K562 (cell line): ENCODE data around the gene SLC29A3. TPM values are rescaled to one million over a fixed set of nuclear protein-coding genes. Genes with fewer than 3 reads are reported as not detected.
A peak's percentile ranks its signal among the peaks of the same experiment; 100 is the strongest.

Experiments used
- KLF6 ChIP-seq: fragments of 250-450 bp; sonication (Bioruptor Pico); IDR thresholded peaks from 2 replicates; pipeline ENCODE4 v1.4.0; 2020; ENCODE audit warnings: mild to moderate bottlenecking, moderate library complexity, borderline replicate concordance
- L3MBTL2 ChIP-seq: fragments of 450-650 bp; IDR thresholded peaks from 2 replicates; pipeline ENCODE4 v1.6.1; 2016; ENCODE audit warnings: mild to moderate bottlenecking, moderate library complexity
- PHTF2 ChIP-seq: fragments of 250-450 bp; sonication (Bioruptor Pico); IDR thresholded peaks from 2 replicates; pipeline ENCODE4 v1.5.0; 2021; ENCODE audit warnings: mild to moderate bottlenecking
- POLR3G ChIP-seq: IDR thresholded peaks from 2 replicates; pipeline ENCODE4 v1.6.1; 2011; ENCODE audit not compliant: insufficient read length, insufficient replicate concordance; ENCODE audit errors: extremely low read depth
- SNIP1 ChIP-seq: fragments of 450-650 bp; IDR thresholded peaks from 2 replicates; pipeline ENCODE4 v1.7.1; 2017; ENCODE audit warnings: low read depth, mild to moderate bottlenecking
- ZNF354B ChIP-seq: fragments of 250-450 bp; sonication (Bioruptor Pico); IDR thresholded peaks from 2 replicates; pipeline ENCODE4 v1.4.0; 2020
- ZNF384 ChIP-seq: IDR thresholded peaks from 2 replicates; pipeline ENCODE4 v1.6.1; 2012; ENCODE audit warnings: low read depth, low read length, improper control_type of control experiment
- polyA plus RNA-seq, 8 experiments: library from polyadenylated mRNA; depleted of rRNA in 4 of 8; stranded (reverse) in 5 of 8; unstranded in 3 of 8; fragments of >200 nt; fragmentation: Nextera tagmentation in 2 of 8; fragmentation: Illumina TruSeq in 1 of 8; extraction: Ambion mirVana in 2 of 8; extraction: Trizol in 1 of 8; gene quantifications; 2 replicates each; pipeline versions ENCODE4 v1.2.1 to v1.2.3, GENCODE V29; 2011 to 2014; ENCODE audit warnings: inconsistent platforms in 1 of 8, missing spikeins in 1 of 8
- total RNA-seq, 7 experiments: library from RNA; depleted of rRNA in 6 of 7; stranded (reverse); fragments of >200 nt in 6 of 7; fragmentation: Illumina TruSeq in 2 of 7; extraction: Trizol in 2 of 7; gene quantifications; 2 replicates each; pipeline versions ENCODE4 v1.2.1 to v1.2.3, GENCODE V29; 2011 to 2021; ENCODE audit warnings: low replicate concordance in 1 of 7
- TF ChIP-seq, protein P1 (sequence below): sonication (generic); formaldehyde crosslinking; IDR thresholded peaks from 2 replicates; pipeline ENCODE4 v1.8.0; 2023; ENCODE audit warnings: mild to moderate bottlenecking, missing genetic modification reagents
- TF ChIP-seq, protein P2 (sequence below): fragments of 450-650 bp; IDR thresholded peaks from 2 replicates; pipeline ENCODE4 v1.6.1; 2016; ENCODE audit warnings: borderline replicate concordance
- TF ChIP-seq, protein P3 (sequence below): sonication (generic); formaldehyde crosslinking; IDR thresholded peaks from 2 replicates; pipeline ENCODE4 v1.8.1; 2022; ENCODE audit warnings: missing genetic modification reagents
- TF ChIP-seq, protein P4 (sequence below), 2 experiments: IDR thresholded peaks; 2 replicates each; pipeline ENCODE4 v1.6.1; 2011; ENCODE audit warnings: borderline replicate concordance in 1 of 2, control low read depth in 1 of 2, low read depth in 1 of 2, low read length in 1 of 2, mild to moderate bottlenecking in 1 of 2, mixed read lengths in 1 of 2, moderate library complexity in 1 of 2; ENCODE audit not compliant: insufficient read depth in 1 of 2, insufficient read length in 1 of 2, poor library complexity in 1 of 2, severe bottlenecking in 1 of 2; ENCODE audit errors: extremely low read depth in 1 of 2
- TF ChIP-seq, protein P5 (sequence below): fragments of 450-650 bp; IDR thresholded peaks from 2 replicates; pipeline ENCODE4 v1.6.1; 2016; ENCODE audit warnings: mild to moderate bottlenecking
- TF ChIP-seq, protein P6 (sequence below), 2 experiments: fragments of 200-800 bp in 1 of 2; sonication (Bioruptor generic) in 1 of 2; sonication (generic) in 1 of 2; formaldehyde crosslinking in 1 of 2; IDR thresholded peaks in 1 of 2; conservative IDR thresholded peaks in 1 of 2; 2 replicates each; pipeline versions ENCODE4 v1.5.0 to v1.6.1; 2016 to 2020; ENCODE audit warnings: missing compliant biosample characterization in 1 of 2, missing genetic modification characterization in 1 of 2, missing genetic modification reagents in 1 of 2
- TF ChIP-seq, protein P7 (sequence below): sonication (generic); formaldehyde crosslinking; IDR thresholded peaks from 2 replicates; pipeline ENCODE4 v1.8.0; 2022; ENCODE audit warnings: missing genetic modification reagents, mild to moderate bottlenecking, borderline replicate concordance

The SLC29A3 gene
- total and polyA plus RNA-seq, 9 of the 15 experiments (the other 6 are each of a cell fraction or from before 2014, with no cell fraction given), result 2.1 to 10.7 (median 4.6) TPM

DNA sequence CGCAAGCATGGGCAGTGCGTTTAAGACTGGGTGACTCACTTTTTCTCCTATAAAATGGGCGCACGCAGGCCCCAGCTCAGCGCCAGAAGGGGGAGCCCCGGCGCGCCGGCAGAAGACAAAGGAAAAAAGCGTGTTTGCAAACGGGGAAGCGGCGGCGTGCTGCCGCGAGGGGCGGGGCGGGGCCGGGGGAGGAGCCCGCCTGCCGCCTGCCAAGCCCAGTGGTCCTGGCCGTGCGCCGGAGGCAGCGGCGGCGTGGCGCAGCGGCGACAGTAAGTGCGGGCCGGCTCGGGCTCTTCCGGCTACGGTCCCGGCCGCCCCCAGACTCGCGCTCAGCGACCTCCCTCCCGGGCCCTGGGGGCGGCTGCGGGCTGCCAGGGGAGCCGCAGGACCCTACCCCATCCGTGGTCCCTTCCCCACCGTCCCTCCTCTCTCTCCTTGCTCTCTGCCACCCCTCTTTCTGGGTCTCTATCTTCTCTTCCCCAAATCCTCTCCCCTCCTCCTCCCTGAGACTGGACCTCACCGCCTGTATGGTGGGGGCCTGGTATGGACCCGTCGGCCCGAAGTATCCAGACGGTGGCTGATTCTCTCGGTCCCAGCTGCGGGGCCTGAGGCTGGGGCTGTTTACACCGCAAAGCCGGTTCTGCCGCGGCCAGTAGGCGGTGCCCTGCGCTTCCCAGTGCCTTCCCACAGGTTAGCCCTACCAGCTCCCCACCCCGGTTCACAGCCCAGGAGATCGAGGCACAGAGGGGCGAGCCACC, at the start of gene SLC29A3 (continued):
- TF ChIP-seq, protein P1, sequence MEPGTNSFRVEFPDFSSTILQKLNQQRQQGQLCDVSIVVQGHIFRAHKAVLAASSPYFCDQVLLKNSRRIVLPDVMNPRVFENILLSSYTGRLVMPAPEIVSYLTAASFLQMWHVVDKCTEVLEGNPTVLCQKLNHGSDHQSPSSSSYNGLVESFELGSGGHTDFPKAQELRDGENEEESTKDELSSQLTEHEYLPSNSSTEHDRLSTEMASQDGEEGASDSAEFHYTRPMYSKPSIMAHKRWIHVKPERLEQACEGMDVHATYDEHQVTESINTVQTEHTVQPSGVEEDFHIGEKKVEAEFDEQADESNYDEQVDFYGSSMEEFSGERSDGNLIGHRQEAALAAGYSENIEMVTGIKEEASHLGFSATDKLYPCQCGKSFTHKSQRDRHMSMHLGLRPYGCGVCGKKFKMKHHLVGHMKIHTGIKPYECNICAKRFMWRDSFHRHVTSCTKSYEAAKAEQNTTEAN (CRISPR knock-in tag), result peak; percentile 53; the same call in 1 of the 2 replicates
- TF ChIP-seq, protein P2, sequence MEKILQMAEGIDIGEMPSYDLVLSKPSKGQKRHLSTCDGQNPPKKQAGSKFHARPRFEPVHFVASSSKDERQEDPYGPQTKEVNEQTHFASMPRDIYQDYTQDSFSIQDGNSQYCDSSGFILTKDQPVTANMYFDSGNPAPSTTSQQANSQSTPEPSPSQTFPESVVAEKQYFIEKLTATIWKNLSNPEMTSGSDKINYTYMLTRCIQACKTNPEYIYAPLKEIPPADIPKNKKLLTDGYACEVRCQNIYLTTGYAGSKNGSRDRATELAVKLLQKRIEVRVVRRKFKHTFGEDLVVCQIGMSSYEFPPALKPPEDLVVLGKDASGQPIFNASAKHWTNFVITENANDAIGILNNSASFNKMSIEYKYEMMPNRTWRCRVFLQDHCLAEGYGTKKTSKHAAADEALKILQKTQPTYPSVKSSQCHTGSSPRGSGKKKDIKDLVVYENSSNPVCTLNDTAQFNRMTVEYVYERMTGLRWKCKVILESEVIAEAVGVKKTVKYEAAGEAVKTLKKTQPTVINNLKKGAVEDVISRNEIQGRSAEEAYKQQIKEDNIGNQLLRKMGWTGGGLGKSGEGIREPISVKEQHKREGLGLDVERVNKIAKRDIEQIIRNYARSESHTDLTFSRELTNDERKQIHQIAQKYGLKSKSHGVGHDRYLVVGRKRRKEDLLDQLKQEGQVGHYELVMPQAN, result peak; percentile 63
- TF ChIP-seq PHTF2 (CRISPR knock-in tag) (0 out of 2 replicates have a peak, but pooled peaks have one; percentile 37), SNIP1 (no peak), L3MBTL2 (peak; percentile 48; the same call in 1 of the 2 replicates), ZNF384 (peak; percentile 81), POLR3G (no peak), ZNF354B (CRISPR knock-in tag) (no peak), KLF6 (CRISPR knock-in tag) (no peak)
- TF ChIP-seq, protein P3, sequence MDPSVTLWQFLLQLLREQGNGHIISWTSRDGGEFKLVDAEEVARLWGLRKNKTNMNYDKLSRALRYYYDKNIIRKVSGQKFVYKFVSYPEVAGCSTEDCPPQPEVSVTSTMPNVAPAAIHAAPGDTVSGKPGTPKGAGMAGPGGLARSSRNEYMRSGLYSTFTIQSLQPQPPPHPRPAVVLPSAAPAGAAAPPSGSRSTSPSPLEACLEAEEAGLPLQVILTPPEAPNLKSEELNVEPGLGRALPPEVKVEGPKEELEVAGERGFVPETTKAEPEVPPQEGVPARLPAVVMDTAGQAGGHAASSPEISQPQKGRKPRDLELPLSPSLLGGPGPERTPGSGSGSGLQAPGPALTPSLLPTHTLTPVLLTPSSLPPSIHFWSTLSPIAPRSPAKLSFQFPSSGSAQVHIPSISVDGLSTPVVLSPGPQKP (CRISPR knock-in tag), result no peak
- TF ChIP-seq, protein P4, sequence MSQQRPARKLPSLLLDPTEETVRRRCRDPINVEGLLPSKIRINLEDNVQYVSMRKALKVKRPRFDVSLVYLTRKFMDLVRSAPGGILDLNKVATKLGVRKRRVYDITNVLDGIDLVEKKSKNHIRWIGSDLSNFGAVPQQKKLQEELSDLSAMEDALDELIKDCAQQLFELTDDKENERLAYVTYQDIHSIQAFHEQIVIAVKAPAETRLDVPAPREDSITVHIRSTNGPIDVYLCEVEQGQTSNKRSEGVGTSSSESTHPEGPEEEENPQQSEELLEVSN (IDR thresholded peaks at IDR 0.05; ENCODE audit: borderline replicate concordance in 1 of 2, extremely low read depth in 1 of 2, insufficient read depth in 1 of 2, insufficient read length in 1 of 2, low read depth in 1 of 2, low read length in 1 of 2, poor library complexity in 1 of 2, severe bottlenecking in 1 of 2), result peak; percentile 42 to 89
- TF ChIP-seq, protein P5, sequence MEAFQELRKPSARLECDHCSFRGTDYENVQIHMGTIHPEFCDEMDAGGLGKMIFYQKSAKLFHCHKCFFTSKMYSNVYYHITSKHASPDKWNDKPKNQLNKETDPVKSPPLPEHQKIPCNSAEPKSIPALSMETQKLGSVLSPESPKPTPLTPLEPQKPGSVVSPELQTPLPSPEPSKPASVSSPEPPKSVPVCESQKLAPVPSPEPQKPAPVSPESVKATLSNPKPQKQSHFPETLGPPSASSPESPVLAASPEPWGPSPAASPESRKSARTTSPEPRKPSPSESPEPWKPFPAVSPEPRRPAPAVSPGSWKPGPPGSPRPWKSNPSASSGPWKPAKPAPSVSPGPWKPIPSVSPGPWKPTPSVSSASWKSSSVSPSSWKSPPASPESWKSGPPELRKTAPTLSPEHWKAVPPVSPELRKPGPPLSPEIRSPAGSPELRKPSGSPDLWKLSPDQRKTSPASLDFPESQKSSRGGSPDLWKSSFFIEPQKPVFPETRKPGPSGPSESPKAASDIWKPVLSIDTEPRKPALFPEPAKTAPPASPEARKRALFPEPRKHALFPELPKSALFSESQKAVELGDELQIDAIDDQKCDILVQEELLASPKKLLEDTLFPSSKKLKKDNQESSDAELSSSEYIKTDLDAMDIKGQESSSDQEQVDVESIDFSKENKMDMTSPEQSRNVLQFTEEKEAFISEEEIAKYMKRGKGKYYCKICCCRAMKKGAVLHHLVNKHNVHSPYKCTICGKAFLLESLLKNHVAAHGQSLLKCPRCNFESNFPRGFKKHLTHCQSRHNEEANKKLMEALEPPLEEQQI, result no peak
- TF ChIP-seq, protein P6, sequence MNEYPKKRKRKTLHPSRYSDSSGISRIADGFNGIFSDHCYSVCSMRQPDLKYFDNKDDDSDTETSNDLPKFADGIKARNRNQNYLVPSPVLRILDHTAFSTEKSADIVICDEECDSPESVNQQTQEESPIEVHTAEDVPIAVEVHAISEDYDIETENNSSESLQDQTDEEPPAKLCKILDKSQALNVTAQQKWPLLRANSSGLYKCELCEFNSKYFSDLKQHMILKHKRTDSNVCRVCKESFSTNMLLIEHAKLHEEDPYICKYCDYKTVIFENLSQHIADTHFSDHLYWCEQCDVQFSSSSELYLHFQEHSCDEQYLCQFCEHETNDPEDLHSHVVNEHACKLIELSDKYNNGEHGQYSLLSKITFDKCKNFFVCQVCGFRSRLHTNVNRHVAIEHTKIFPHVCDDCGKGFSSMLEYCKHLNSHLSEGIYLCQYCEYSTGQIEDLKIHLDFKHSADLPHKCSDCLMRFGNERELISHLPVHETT (CRISPR knock-in tag; conservative IDR thresholded peaks at IDR 0.05 in 1 of 2, IDR thresholded peaks at IDR 0.05 in 1 of 2), result 0 out of 4 replicates have a peak, but pooled peaks of 1 of the 2 experiments have one; percentile 55
- TF ChIP-seq, protein P7, sequence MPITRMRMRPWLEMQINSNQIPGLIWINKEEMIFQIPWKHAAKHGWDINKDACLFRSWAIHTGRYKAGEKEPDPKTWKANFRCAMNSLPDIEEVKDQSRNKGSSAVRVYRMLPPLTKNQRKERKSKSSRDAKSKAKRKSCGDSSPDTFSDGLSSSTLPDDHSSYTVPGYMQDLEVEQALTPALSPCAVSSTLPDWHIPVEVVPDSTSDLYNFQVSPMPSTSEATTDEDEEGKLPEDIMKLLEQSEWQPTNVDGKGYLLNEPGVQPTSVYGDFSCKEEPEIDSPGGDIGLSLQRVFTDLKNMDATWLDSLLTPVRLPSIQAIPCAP (CRISPR knock-in tag), result no peak
